Breast epithelium (tissue), 3 donors: ENCODE data around the gene IMMP2L.

Experiments used
- POLR2A ChIP-seq: fragments of 450-650 bp; IDR thresholded peaks from one replicate; pipeline ENCODE4 v1.6.1; 2016; ENCODE audit warnings: antibody characterized with exemption, mild to moderate bottlenecking, moderate library complexity
- TF ChIP-seq, protein P1 (sequence below), 3 donors: fragments of 450-650 bp; IDR thresholded peaks; one replicate each; pipeline ENCODE4 v1.5.1; 2016 to 2017; ENCODE audit warnings: antibody characterized with exemption in 3 of 3, mild to moderate bottlenecking in 3 of 3, moderate library complexity in 3 of 3

DNA sequence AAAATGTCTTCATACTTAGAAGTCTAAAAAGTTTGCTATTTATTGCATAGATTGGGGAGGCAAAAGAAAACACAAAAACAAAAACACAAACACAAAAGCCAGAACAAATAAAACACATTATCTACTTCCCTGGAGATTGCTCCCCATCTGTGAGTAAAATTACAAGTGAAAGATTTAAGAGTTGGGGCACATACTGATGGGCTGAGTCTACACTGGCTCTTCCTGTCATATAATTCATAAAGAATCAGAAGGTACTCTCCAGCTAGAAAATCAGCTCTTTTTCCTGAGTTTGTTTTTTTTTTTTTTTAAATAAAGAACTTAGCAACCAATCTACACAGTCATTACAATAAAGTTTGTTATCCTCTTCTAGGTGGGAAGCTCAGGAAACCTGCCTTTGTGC is 663.8 kb downstream of the IMMP2L start:
- TF ChIP-seq, protein P1, sequence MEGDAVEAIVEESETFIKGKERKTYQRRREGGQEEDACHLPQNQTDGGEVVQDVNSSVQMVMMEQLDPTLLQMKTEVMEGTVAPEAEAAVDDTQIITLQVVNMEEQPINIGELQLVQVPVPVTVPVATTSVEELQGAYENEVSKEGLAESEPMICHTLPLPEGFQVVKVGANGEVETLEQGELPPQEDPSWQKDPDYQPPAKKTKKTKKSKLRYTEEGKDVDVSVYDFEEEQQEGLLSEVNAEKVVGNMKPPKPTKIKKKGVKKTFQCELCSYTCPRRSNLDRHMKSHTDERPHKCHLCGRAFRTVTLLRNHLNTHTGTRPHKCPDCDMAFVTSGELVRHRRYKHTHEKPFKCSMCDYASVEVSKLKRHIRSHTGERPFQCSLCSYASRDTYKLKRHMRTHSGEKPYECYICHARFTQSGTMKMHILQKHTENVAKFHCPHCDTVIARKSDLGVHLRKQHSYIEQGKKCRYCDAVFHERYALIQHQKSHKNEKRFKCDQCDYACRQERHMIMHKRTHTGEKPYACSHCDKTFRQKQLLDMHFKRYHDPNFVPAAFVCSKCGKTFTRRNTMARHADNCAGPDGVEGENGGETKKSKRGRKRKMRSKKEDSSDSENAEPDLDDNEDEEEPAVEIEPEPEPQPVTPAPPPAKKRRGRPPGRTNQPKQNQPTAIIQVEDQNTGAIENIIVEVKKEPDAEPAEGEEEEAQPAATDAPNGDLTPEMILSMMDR (IDR thresholded peaks at IDR 0.05), result no peak
- TF ChIP-seq POLR2A, result no peak
